ENCODE measurements around the gene RELN. TPM values are rescaled to one million over a fixed set of nuclear protein-coding genes. Genes with fewer than 3 reads are reported as not detected.

RELN gene
- total and polyA plus RNA-seq, 10 of the 15 experiments (the other 5 are each of a cell fraction or from before 2014, with no cell fraction given), result 0.11 to 0.21 TPM; not detected in 8

- no peaks in the 10 kb centered on the region for H3K9me3 ChIP-seq (replicated peaks; ENCODE audit: control insufficient read depth, insufficient read depth, low read length)
- ATAC-seq, result no peak
- H3K9ac ChIP-seq (ENCODE audit: control insufficient read depth, insufficient read depth, low read length), result no peak overlapping the region
- in situ Hi-C loops (cut with MboI) (no loop called here), intact Hi-C loops (cut with micrococcal nuclease; ENCODE audit: unreplicated experiment) (no loop called here)
- H3K27ac ChIP-seq (ENCODE audit: control insufficient read depth, insufficient read depth), result no peak overlapping the region
- H3K79me2 ChIP-seq (ENCODE audit: control insufficient read depth, insufficient read depth, low read length), result no peaks in the 10 kb centered on the region
- no peaks in the 10 kb centered on the region for H3K4me1 ChIP-seq (ENCODE audit: control insufficient read depth, insufficient read depth, low read length)
- no peak for TF ChIP-seq ASH2L (IDR thresholded peaks at IDR 0.05; ENCODE audit: borderline replicate concordance, low read depth)
- no peak for TF ChIP-seq HDAC2 (IDR thresholded peaks at IDR 0.05)
- TF ChIP-seq REST (IDR thresholded peaks at IDR 0.05; ENCODE audit: low read depth, low read length), result no peak
- TF ChIP-seq STAT1 (conservative IDR thresholded peaks at IDR 0.05), result no peak
- no peak for TF ChIP-seq POLR2A (IDR thresholded peaks at IDR 0.05; ENCODE audit: low read depth, low read length)
- TF ChIP-seq DPF2 (IDR thresholded peaks at IDR 0.05), result no peak
- no peak for TF ChIP-seq E2F8 (IDR thresholded peaks at IDR 0.05; ENCODE audit: low read depth, partially characterized antibody)
- no peak for TF ChIP-seq EED (IDR thresholded peaks at IDR 0.05; ENCODE audit: low read depth)
- H3K27me3 ChIP-seq (replicated peaks in 1 of 2; ENCODE audit: control insufficient read depth in 2 of 2, insufficient read depth in 2 of 2, low read length in 1 of 2), result peaks cover 0 to 3% of the 10 kb centered on the region in 2 experiments; a peak in 3 of 4 replicates
- ChIA-PET SMC1A (ENCODE audit: uncharacterized antibody, unreplicated experiment) (interaction anchor here (0.7 kb wide), 1 partner anchor 1172 kb away, joined by 3 read pairs; no protein-coding TSS in a partner anchor), POLR2A (no interaction called here), CTCF (no interaction called here), RAD21 (ENCODE audit: unreplicated experiment) (no interaction called here)
- no peaks in the 10 kb centered on the region for H3K36me3 ChIP-seq (ENCODE audit: control insufficient read depth in 2 of 2, insufficient read depth in 2 of 2, low read length in 1 of 2)
- 14% methylated on average over 4 of the region's 4 CpGs for WGBS (ENCODE audit: insufficient coverage, insufficient replicate concordance, low lambda C conversion rate, missing lambda C conversion rate)
- no TSS peak for BruUV-seq (replicated peaks)
- H4K20me1 ChIP-seq (ENCODE audit: control insufficient read depth, insufficient read depth), result no peaks in the 10 kb centered on the region
- no peak for DNase-seq (ENCODE audit: low read depth, low spot score)
- no peak overlapping the region for H3K4me2 ChIP-seq (ENCODE audit: control insufficient read depth, insufficient read depth)
- H2AFZ ChIP-seq (ENCODE audit: control insufficient read depth, low read depth, low read length), result no peak overlapping the region
- no peak for FAIRE-seq
- no peak overlapping the region for H3K4me3 ChIP-seq
These were observed 273.9 kb downstream of the RELN start for GRCh38 chr7:103715376-103716120.

Data from GM12878 (cell line).